GM19240 (cell line): Measurements from ENCODE around the gene CDHR4.

Experiments
- DNase-seq: peaks from one replicate; pipeline ENCODE4 v3.0.0; 2011; ENCODE audit warnings: low spot score; ENCODE audit not compliant: insufficient read length

The CDHR4 gene

DNA sequence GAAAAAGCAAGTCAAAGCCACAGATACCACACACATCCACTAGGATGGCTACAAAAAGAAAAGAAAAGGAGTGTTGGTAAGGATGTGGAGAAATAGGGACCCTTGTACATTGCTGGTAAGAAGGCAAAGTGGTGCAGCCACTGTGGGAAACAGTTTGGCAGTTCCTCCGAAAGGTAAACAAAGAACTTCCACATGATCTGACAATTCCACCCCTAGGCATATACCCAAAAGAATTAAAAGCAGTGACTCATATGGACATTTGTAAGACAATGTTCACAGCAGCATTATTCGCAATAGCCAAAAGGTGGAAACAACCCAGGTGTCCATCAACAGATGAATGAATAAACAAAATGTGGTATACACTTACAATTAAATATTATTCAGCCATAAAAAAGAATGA, 53.7 kb downstream of the CDHR4 start:
- no peak for DNase-seq
